Ramos (cell line): ENCODE measurements around the gene CHID1.

Source experiments
- in situ Hi-C: fragments of 300-500 bp; cut with MboI; formaldehyde crosslinking; loops from one replicate; pipeline ENCODE4 v1.14.3; 2022; ENCODE audit warnings: low sequenced_read_pairs; ENCODE audit not compliant: unreplicated experiment

CHID1 gene

GRCh38 chr11:889687-890475 is 20.7 kb downstream of the CHID1 start:
- in situ Hi-C loops: no loop called here

- in situ Hi-C loops: no loop called here
Measured at GRCh38 chr11:889257-889656, 21.4 kb downstream of the CHID1 start.

GRCh38 chr11:888310-889212 is 22.0 kb downstream of the CHID1 start:
- in situ Hi-C loops: no loop called here

- in situ Hi-C loops: no loop called here
Measured at GRCh38 chr11:887589-887988, 23.0 kb downstream of the CHID1 start.

GRCh38 chr11:886568-886967 is 24.0 kb downstream of the CHID1 start:
- in situ Hi-C loops: no loop called here

GRCh38 chr11:884578-885070 is 26.0 kb downstream of the CHID1 start:
- in situ Hi-C loops: no loop called here

GRCh38 chr11:883527-883926 is 27.1 kb downstream of the CHID1 start:
- in situ Hi-C loops: no loop called here

GRCh38 chr11:882596-882995 is 28.0 kb downstream of the CHID1 start:
- in situ Hi-C loops: no loop called here

- in situ Hi-C loops: no loop called here
Measured at GRCh38 chr11:880447-880846, 30.2 kb downstream of the CHID1 start.

- in situ Hi-C loops: no loop called here
Measured at GRCh38 chr11:877565-877964, 33.0 kb downstream of the CHID1 start.

- in situ Hi-C loops: no loop called here
Measured at GRCh38 chr11:876545-876944, 34.1 kb downstream of the CHID1 start.

GRCh38 chr11:875769-876301 is 34.8 kb downstream of the CHID1 start:
- in situ Hi-C loops: no loop called here

- in situ Hi-C loops: no loop called here
Measured at GRCh38 chr11:875203-875602, 35.4 kb downstream of the CHID1 start.

- in situ Hi-C loops: no loop called here
Measured at GRCh38 chr11:873706-874105, 36.9 kb downstream of the CHID1 start.

- in situ Hi-C loops: no loop called here
Measured at GRCh38 chr11:872799-873198, 37.8 kb downstream of the CHID1 start.

GRCh38 chr11:871472-871871 is 39.1 kb downstream of the CHID1 start:
- in situ Hi-C loops: no loop called here

- in situ Hi-C loops: no loop called here
Measured at GRCh38 chr11:870418-870817, 40.2 kb downstream of the CHID1 start.

- in situ Hi-C loops: no loop called here
Measured at GRCh38 chr11:870127-870413, 40.5 kb downstream of the CHID1 start.

- in situ Hi-C loops: no loop called here
Measured at GRCh38 chr11:869399-870126, 41.0 kb downstream of the CHID1 start.

- in situ Hi-C loops: no loop called here
Measured at GRCh38 chr11:868802-869201, 41.8 kb downstream of the CHID1 start.

- in situ Hi-C loops: no loop called here
Measured at GRCh38 chr11:868394-868793, 42.2 kb downstream of the CHID1 start.
